DND-41 (cell line): ENCODE measurements around the gene PRICKLE3.

ENCODE experiments used
- ATAC-seq: fragments of 200-7000 bp; cut with Tn5 transposase; 3 replicates; pipeline ENCODE4 v1.9.1; 2021; ENCODE audit warnings: low read depth; ENCODE audit not compliant: insufficient read depth
- DNase-seq: peaks from one replicate; pipeline ENCODE4 v3.0.0-alpha.2; 2020
- H2AFZ ChIP-seq: 2 replicates; pipeline ENCODE4 v1.6.0; 2012; ENCODE audit warnings: low read depth, low read length
- H3K27ac ChIP-seq: 2 replicates; pipeline ENCODE4 v1.5.1; 2012; ENCODE audit warnings: low read length, inconsistent platforms
- H3K27me3 ChIP-seq: fragments of 200-600 bp; sonication (generic); 2 replicates; pipeline ENCODE4 v1.6.0; 2012; ENCODE audit warnings: low read length, mild to moderate bottlenecking, inconsistent platforms; ENCODE audit not compliant: insufficient read depth, poor library complexity
- H3K36me3 ChIP-seq: 2 replicates; pipeline ENCODE4 v1.5.1; 2012; ENCODE audit warnings: low read length, inconsistent platforms; ENCODE audit not compliant: insufficient read depth
- H3K4me1 ChIP-seq: 2 replicates; pipeline ENCODE4 v1.5.1; 2012; ENCODE audit warnings: mild to moderate bottlenecking, low read length; ENCODE audit not compliant: insufficient read depth
- H3K4me2 ChIP-seq: 2 replicates; pipeline ENCODE4 v1.6.0; 2012; ENCODE audit warnings: mild to moderate bottlenecking, moderate library complexity, low read length, inconsistent platforms; ENCODE audit not compliant: insufficient read depth
- H3K4me3 ChIP-seq, 2 experiments: fragments of 200-600 bp in 1 of 2; shearing (Covaris generic) in 1 of 2; 2 replicates each; pipeline ENCODE4 v1.5.1; 2012 to 2016; ENCODE audit warnings: inconsistent platforms in 2 of 2, low read length in 2 of 2, mild to moderate bottlenecking in 2 of 2, low read depth in 1 of 2, moderate library complexity in 1 of 2
- H3K79me2 ChIP-seq: 2 replicates; pipeline ENCODE4 v1.6.0; 2012; ENCODE audit warnings: low read length, inconsistent platforms; ENCODE audit not compliant: insufficient read depth
- H3K9ac ChIP-seq: 2 replicates; pipeline ENCODE4 v1.6.0; 2012; ENCODE audit warnings: low read depth, mild to moderate bottlenecking, inconsistent platforms, low read length, moderate library complexity
- H3K9me3 ChIP-seq: 2 replicates; pipeline ENCODE4 v1.5.1; 2012; ENCODE audit warnings: low read length, moderate library complexity, mild to moderate bottlenecking, inconsistent platforms; ENCODE audit not compliant: insufficient read depth, severe bottlenecking
- H4K20me1 ChIP-seq: 2 replicates; pipeline ENCODE4 v1.6.0; 2012; ENCODE audit warnings: low read length; ENCODE audit not compliant: insufficient read depth
- EZH2 ChIP-seq: IDR thresholded peaks from 3 replicates; pipeline ENCODE4 v1.6.1; 2012; ENCODE audit warnings: borderline replicate concordance, low read depth, mild to moderate bottlenecking, moderate library complexity, low read length, inconsistent platforms; ENCODE audit not compliant: severe bottlenecking
- TF ChIP-seq, protein P1 (sequence below): IDR thresholded peaks from 2 replicates; pipeline ENCODE4 v1.5.1; 2012; ENCODE audit warnings: borderline replicate concordance, low read length, moderate library complexity, mild to moderate bottlenecking; ENCODE audit not compliant: poor library complexity, severe bottlenecking; ENCODE audit errors: extremely low read depth

Gene PRICKLE3

GRCh38 chrX:49204709-49205108, 18.5 kb upstream of the PRICKLE3 start:
- H3K9ac ChIP-seq, result no peak overlapping the region
- no peak overlapping the region for H2AFZ ChIP-seq
- H3K4me2 ChIP-seq, result no peak overlapping the region
- no peaks in the 10 kb centered on the region for H3K9me3 ChIP-seq
- no peaks in the 10 kb centered on the region for H3K79me2 ChIP-seq
- peaks cover 9% of the 10 kb centered on the region for H3K4me1 ChIP-seq
- H4K20me1 ChIP-seq, result no peaks in the 10 kb centered on the region
- H3K27ac ChIP-seq, result no peak overlapping the region
- ATAC-seq (no peak), DNase-seq (no peak)
- no peak for TF ChIP-seq EZH2
- TF ChIP-seq, protein P1, sequence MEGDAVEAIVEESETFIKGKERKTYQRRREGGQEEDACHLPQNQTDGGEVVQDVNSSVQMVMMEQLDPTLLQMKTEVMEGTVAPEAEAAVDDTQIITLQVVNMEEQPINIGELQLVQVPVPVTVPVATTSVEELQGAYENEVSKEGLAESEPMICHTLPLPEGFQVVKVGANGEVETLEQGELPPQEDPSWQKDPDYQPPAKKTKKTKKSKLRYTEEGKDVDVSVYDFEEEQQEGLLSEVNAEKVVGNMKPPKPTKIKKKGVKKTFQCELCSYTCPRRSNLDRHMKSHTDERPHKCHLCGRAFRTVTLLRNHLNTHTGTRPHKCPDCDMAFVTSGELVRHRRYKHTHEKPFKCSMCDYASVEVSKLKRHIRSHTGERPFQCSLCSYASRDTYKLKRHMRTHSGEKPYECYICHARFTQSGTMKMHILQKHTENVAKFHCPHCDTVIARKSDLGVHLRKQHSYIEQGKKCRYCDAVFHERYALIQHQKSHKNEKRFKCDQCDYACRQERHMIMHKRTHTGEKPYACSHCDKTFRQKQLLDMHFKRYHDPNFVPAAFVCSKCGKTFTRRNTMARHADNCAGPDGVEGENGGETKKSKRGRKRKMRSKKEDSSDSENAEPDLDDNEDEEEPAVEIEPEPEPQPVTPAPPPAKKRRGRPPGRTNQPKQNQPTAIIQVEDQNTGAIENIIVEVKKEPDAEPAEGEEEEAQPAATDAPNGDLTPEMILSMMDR, result no peak
- no peak overlapping the region for H3K4me3 ChIP-seq
- H3K36me3 ChIP-seq, result no peaks in the 10 kb centered on the region
- H3K27me3 ChIP-seq, result no peaks in the 10 kb centered on the region

DNA sequence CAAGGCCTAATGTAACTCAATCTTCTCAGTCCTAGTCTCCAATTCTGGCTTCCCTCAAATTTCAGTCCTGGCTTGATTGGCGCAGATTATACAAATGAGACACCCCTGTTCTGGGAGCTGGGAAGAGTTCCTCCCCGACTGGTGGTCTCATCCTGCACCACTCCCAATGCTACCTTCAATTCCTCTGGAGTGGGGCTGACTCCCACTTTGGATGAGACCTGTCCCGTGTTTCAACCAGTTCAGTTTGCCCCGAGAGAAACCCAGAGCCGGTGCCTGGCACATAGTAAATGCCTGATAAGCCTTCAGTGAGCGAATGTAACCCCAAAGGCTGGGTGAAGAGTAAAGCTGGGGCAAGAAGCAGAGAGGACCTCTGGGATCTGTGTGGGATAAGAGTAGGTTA, 17.8 kb upstream of the PRICKLE3 start:
- H3K4me2 ChIP-seq, result no peak overlapping the region
- H3K4me3 ChIP-seq, result no peak overlapping the region
- ATAC-seq, result no peak
- H3K4me1 ChIP-seq, result peaks cover 16% of the 10 kb centered on the region
- no peaks in the 10 kb centered on the region for H3K36me3 ChIP-seq
- H2AFZ ChIP-seq, result no peak overlapping the region
- no peak overlapping the region for H3K27ac ChIP-seq
- TF ChIP-seq, protein P1, result no peak
- TF ChIP-seq EZH2, result no peak
- H3K27me3 ChIP-seq, result no peaks in the 10 kb centered on the region
- no peak for DNase-seq
- no peaks in the 10 kb centered on the region for H3K79me2 ChIP-seq
- no peaks in the 10 kb centered on the region for H4K20me1 ChIP-seq
- no peak overlapping the region for H3K9ac ChIP-seq
- no peaks in the 10 kb centered on the region for H3K9me3 ChIP-seq

GRCh38 chrX:49203536-49203935, 17.4 kb upstream of the PRICKLE3 start:
- H3K9ac ChIP-seq, result no peak overlapping the region
- H3K36me3 ChIP-seq, result no peaks in the 10 kb centered on the region
- no peaks in the 10 kb centered on the region for H3K9me3 ChIP-seq
- no peak overlapping the region for H3K4me2 ChIP-seq
- no peak overlapping the region for H2AFZ ChIP-seq
- H4K20me1 ChIP-seq, result no peaks in the 10 kb centered on the region
- H3K79me2 ChIP-seq, result no peaks in the 10 kb centered on the region
- H3K27ac ChIP-seq, result no peak overlapping the region
- DNase-seq (no peak), ATAC-seq (no peak)
- no peaks in the 10 kb centered on the region for H3K27me3 ChIP-seq
- no peak overlapping the region for H3K4me3 ChIP-seq
- peaks cover 19% of the 10 kb centered on the region for H3K4me1 ChIP-seq
- TF ChIP-seq EZH2, result no peak
- TF ChIP-seq, protein P1, result no peak

- TF ChIP-seq, protein P1, result no peak
- TF ChIP-seq EZH2, result no peak
- Histone ChIP-seq H3K36me3 (no peaks in the 10 kb centered on the region), H4K20me1 (no peaks in the 10 kb centered on the region), H3K4me2 (no peak overlapping the region), H2AFZ (no peak overlapping the region), H3K79me2 (no peaks in the 10 kb centered on the region), H3K27me3 (no peaks in the 10 kb centered on the region), H3K9me3 (no peaks in the 10 kb centered on the region), H3K4me1 (peaks cover 19% of the 10 kb centered on the region), H3K9ac (no peak overlapping the region), H3K4me3 (no peak overlapping the region), H3K27ac (no peak overlapping the region)
- no peak for DNase-seq
- no peak for ATAC-seq
Measured at GRCh38 chrX:49202022-49202421, 15.8 kb upstream of the PRICKLE3 start.
